Ovary (tissue), 9 donors: ENCODE data around the gene GDAP2. TPM values are rescaled to one million over a fixed set of nuclear protein-coding genes. Genes with fewer than 3 reads are reported as not detected.

Experiments
- DNase-seq, 5 donors: peaks; one replicate each; pipeline ENCODE4 v3.0.0-alpha.2; 2019 to 2020
- H3K27ac ChIP-seq, 2 donors: fragments of 200-600 bp; one replicate each; pipeline versions ENCODE4 v1.5.1 to v1.8.0; 2019 to 2022
- H3K27me3 ChIP-seq: fragments of 200-600 bp; one replicate; pipeline ENCODE4 v1.8.0; 2022
- H3K36me3 ChIP-seq: fragments of 200-600 bp; sonication (generic); one replicate; pipeline ENCODE4 v1.5.1; 2019
- H3K4me1 ChIP-seq: one replicate; pipeline ENCODE4 v1.8.1; 2013; ENCODE audit warnings: mild to moderate bottlenecking, moderate library complexity; ENCODE audit not compliant: insufficient read depth
- H3K4me3 ChIP-seq: fragments of 200-600 bp; sonication (generic); one replicate; pipeline ENCODE4 v1.5.1; 2017
- H3K9me3 ChIP-seq, 2 donors: fragments of 200-600 bp in 1 of 2; sonication (generic) in 1 of 2; one replicate each; pipeline versions ENCODE4 v1.5.1 to v1.8.1; 2013 to 2019; ENCODE audit warnings: mild to moderate bottlenecking in 1 of 2, moderate library complexity in 1 of 2
- CTCF ChIP-seq, 3 donors: fragments of 450-650 bp in 2 of 3; fragments of 200-600 bp in 1 of 3; IDR thresholded peaks; one replicate each; pipeline versions ENCODE4 v1.5.1 to v1.8.0; 2016 to 2022; ENCODE audit warnings: antibody characterized with exemption in 3 of 3, mild to moderate bottlenecking in 1 of 3
- EP300 ChIP-seq: sonication (generic); formaldehyde crosslinking; IDR thresholded peaks from one replicate; pipeline ENCODE4 v1.6.1; 2017; ENCODE audit warnings: antibody characterized with exemption
- POLR2A ChIP-seq: fragments of 450-650 bp; IDR thresholded peaks from one replicate; pipeline ENCODE4 v1.6.1; 2017; ENCODE audit warnings: antibody characterized with exemption, mild to moderate bottlenecking, moderate library complexity
- WGBS, 3 donors: extraction: QIAGEN DNeasy Blood & Tissue Kit in 1 of 3; methylation state at CpG; one replicate each; pipeline versions ENCODE4 v1.1.5 to v1.1.7; 2013 to 2017; 5-methylcytosine and 5-hydroxymethylcytosine counted together
- intact Hi-C, 4 donors: fragments of 100-400 bp; cut with DNase I; formaldehyde crosslinking; loops; one replicate each; pipeline versions ENCODE4 v1.11.0 to v1.15.1; 2022 to 2023
- polyA plus RNA-seq, 2 donors: library from polyadenylated mRNA; stranded (reverse); fragments of 200-250 nt in 1 of 2; fragments of 350-450 nt in 1 of 2; fragmentation: Illumina TruSeq in 1 of 2; extraction: RNeasy Lipid Tissue Mini Kit (QIAGEN cat#74804) in 1 of 2; gene quantifications; one replicate each; pipeline ENCODE4 v1.2.3, GENCODE V29; 2013 to 2014
- total RNA-seq, 7 donors: library from RNA; depleted of rRNA in 2 of 7; stranded (reverse); fragments of >200 nt in 2 of 7; fragmentation: NEBNext Ultra II Directional in 3 of 7; extraction: Animal tissue kit (Norgen Biotek cat#: 25700) in 3 of 7; gene quantifications; one replicate each; pipeline versions ENCODE4 v1.1.0 to v1.2.4, GENCODE V29; 2016 to 2023
- donor health status: DM: no; HTN: no; CAD: no; lungs with moderate emphysema.
- donor health status: DM: no; HTN: no; CAD: no.
- donor health status: Bipolar disorder and iron deficiency.
- donor health status: DM: yes; HTN: yes; CAD: no.
- donor health status: DM: no; HTN: no; CAD: no.
- donor health status: DM: yes; HTN: yes; CAD: no.

The GDAP2 gene
- total and polyA plus RNA-seq, 9 donors = 2.4 to 29.8 (median 20.8) TPM

GRCh38 chr1:117821774-117822482 lies 107.5 kb downstream of the GDAP2 start:
- H3K27ac ChIP-seq = no peak overlapping the region
- H3K36me3 ChIP-seq = no peaks in the 10 kb centered on the region
- H3K4me3 ChIP-seq = no peak overlapping the region
- no peak for DNase-seq
- no peaks in the 10 kb centered on the region for H3K9me3 ChIP-seq
- WGBS, 3 donors = 75 to 79% (median 77%) methylated on average over 3 of the region's 3 CpGs
- H3K4me1 ChIP-seq = peaks cover 10% of the 10 kb centered on the region
- H3K27me3 ChIP-seq = no peaks in the 10 kb centered on the region
- TF ChIP-seq EP300 (no peak), CTCF (IDR thresholded peaks at IDR 0.05) (no peak), POLR2A (no peak)
- intact Hi-C loops = no loop called here

GRCh38 chr1:117821382-117821755 lies 108.1 kb downstream of the GDAP2 start:
- peaks cover 6% of the 10 kb centered on the region for H3K4me1 ChIP-seq
- H3K27me3 ChIP-seq = no peaks in the 10 kb centered on the region

GRCh38 chr1:117820694-117821381 lies 108.6 kb downstream of the GDAP2 start:
- no peaks in the 10 kb centered on the region for H3K9me3 ChIP-seq
- no peak overlapping the region for H3K4me3 ChIP-seq
- H3K36me3 ChIP-seq = no peaks in the 10 kb centered on the region
- H3K27me3 ChIP-seq = no peaks in the 10 kb centered on the region
- no peak overlapping the region for H3K27ac ChIP-seq
- 84 to 92% (median 90%) methylated on average over 7 of the region's 7 CpGs for WGBS, 3 donors
- H3K4me1 ChIP-seq = peaks cover 5% of the 10 kb centered on the region
- intact Hi-C loops = no loop called here
- TF ChIP-seq CTCF (IDR thresholded peaks at IDR 0.05) (no peak), EP300 (no peak), POLR2A (no peak)
- DNase-seq = no peak

More at GRCh38 chr1:117821382-117821755, 108.1 kb downstream of the GDAP2 start:
- intact Hi-C loops = no loop called here
- TF ChIP-seq EP300 = no peak
- TF ChIP-seq CTCF (IDR thresholded peaks at IDR 0.05) = no peak
- no peak for TF ChIP-seq POLR2A
- Histone ChIP-seq H3K9me3 (no peaks in the 10 kb centered on the region), H3K27ac (no peak overlapping the region), H3K36me3 (no peaks in the 10 kb centered on the region), H3K4me3 (no peak overlapping the region)
- WGBS, 3 donors = 84 to 89% (median 86%) methylated on average over 5 of the region's 5 CpGs
- no peak for DNase-seq

GRCh38 chr1:117820096-117820495 lies 109.3 kb downstream of the GDAP2 start:
- DNase-seq = no peak
- WGBS, 3 donors = 85 to 91% (median 90%) methylated on average over 2 of the region's 2 CpGs
- Histone ChIP-seq H3K4me3 (no peak overlapping the region), H3K27me3 (no peaks in the 10 kb centered on the region), H3K9me3 (no peaks in the 10 kb centered on the region), H3K36me3 (no peaks in the 10 kb centered on the region), H3K27ac (no peak overlapping the region), H3K4me1 (peaks cover 5% of the 10 kb centered on the region)
- intact Hi-C loops = no loop called here
- TF ChIP-seq CTCF (IDR thresholded peaks at IDR 0.05) (no peak), EP300 (no peak), POLR2A (no peak)
